HEK293 (cell line): ENCODE data around the gene SHROOM3.
"Not testable (repeated sequence)": the region's sequence is repeated elsewhere in the genome, so short reads cannot be mapped to it uniquely, and the experiment has no call there.

Experiments
- CTCF ChIA-PET: fragments of 350-600 bp; formaldehyde crosslinking; extraction: SDS; loops from one replicate; lab custom pipeline; 2021; ENCODE audit warnings: antibody characterized with exemption; lab: Yijun Ruan, JAX
- POLR2A ChIA-PET: fragments of 300-600 bp; formaldehyde crosslinking; extraction: SDS; loops from one replicate; lab custom pipeline; 2020; ENCODE audit warnings: antibody characterized with exemption, inconsistent platforms; lab: Yijun Ruan, JAX
- H3K27ac ChIP-seq: fragments of 200-500 bp; sonication (Bioruptor generic); 2 replicates; pipeline ENCODE4 v1.5.1; 2014; ENCODE audit warnings: low read depth, low read length, control low read depth, inconsistent platforms; ENCODE audit errors: extremely low read depth
- H3K36me3 ChIP-seq, 2 experiments: fragments of 200-500 bp in 1 of 2; sonication (Bioruptor generic) in 1 of 2; 1 replicate in 1 of 2; 2 replicates in 1 of 2; pipeline ENCODE4 v1.5.1; 2014 to 2017; ENCODE audit warnings: inconsistent platforms in 2 of 2, low read length in 2 of 2; ENCODE audit not compliant: control insufficient read depth in 2 of 2, insufficient read depth in 1 of 2
- H3K4me1 ChIP-seq: fragments of 200-500 bp; sonication (Bioruptor generic); 2 replicates; pipeline ENCODE4 v1.5.1; 2014; ENCODE audit warnings: mild to moderate bottlenecking, low read length, inconsistent platforms; ENCODE audit not compliant: control insufficient read depth, insufficient read depth
- H3K4me3 ChIP-seq: 2 replicates; pipeline ENCODE4 v1.5.1; 2011; ENCODE audit warnings: low read depth, mild to moderate bottlenecking, control low read depth, low read length, moderate library complexity
- H3K9me3 ChIP-seq: fragments of 200-500 bp; sonication (Bioruptor generic); 2 replicates; pipeline ENCODE4 v1.5.1; 2014; ENCODE audit warnings: low read depth, low read length, inconsistent platforms; ENCODE audit not compliant: control insufficient read depth, insufficient read depth
- BCL11B ChIP-seq: fragments of 450-650 bp; formaldehyde crosslinking; IDR thresholded peaks from 2 replicates; pipeline ENCODE4 v1.5.1; 2016; ENCODE audit warnings: low read depth, missing biosample characterization, missing genetic modification characterization
- IKZF3 ChIP-seq: fragments of 450-650 bp; IDR thresholded peaks from 2 replicates; pipeline ENCODE4 v1.5.0; 2018; ENCODE audit warnings: missing biosample characterization, mild to moderate bottlenecking, missing genetic modification characterization, moderate library complexity
- KLF10 ChIP-seq: fragments of 450-650 bp; IDR thresholded peaks from 2 replicates; pipeline ENCODE4 v1.5.1; 2018; ENCODE audit warnings: missing biosample characterization, mild to moderate bottlenecking, missing genetic modification characterization
- KLF7 ChIP-seq: fragments of 450-650 bp; formaldehyde crosslinking; IDR thresholded peaks from 2 replicates; pipeline ENCODE4 v1.5.1; 2016; ENCODE audit warnings: missing biosample characterization, missing genetic modification characterization, borderline replicate concordance
- MZF1 ChIP-seq: fragments of 450-650 bp; formaldehyde crosslinking; IDR thresholded peaks from 2 replicates; pipeline ENCODE4 v1.5.1; 2017; ENCODE audit warnings: missing biosample characterization, missing genetic modification characterization, borderline replicate concordance
- OVOL3 ChIP-seq: fragments of 450-650 bp; formaldehyde crosslinking; IDR thresholded peaks from 2 replicates; pipeline ENCODE4 v1.5.1; 2016; ENCODE audit warnings: missing biosample characterization, missing genetic modification characterization
- ZBTB44 ChIP-seq: fragments of 450-650 bp; IDR thresholded peaks from 2 replicates; pipeline ENCODE4 v1.5.1; 2018; ENCODE audit warnings: missing biosample characterization, mild to moderate bottlenecking, missing genetic modification characterization
- ZFP3 ChIP-seq: fragments of 450-650 bp; formaldehyde crosslinking; IDR thresholded peaks from 2 replicates; pipeline ENCODE4 v1.5.1; 2016; ENCODE audit warnings: low read depth, missing biosample characterization, missing genetic modification characterization
- ZNF121 ChIP-seq: fragments of 450-650 bp; formaldehyde crosslinking; IDR thresholded peaks from 2 replicates; pipeline ENCODE4 v1.5.1; 2016; ENCODE audit warnings: missing biosample characterization, missing genetic modification characterization
- ZNF248 ChIP-seq: fragments of 450-650 bp; formaldehyde crosslinking; IDR thresholded peaks from 2 replicates; pipeline ENCODE4 v1.5.1; 2017; ENCODE audit warnings: missing biosample characterization, missing genetic modification characterization
- ZNF292 ChIP-seq: fragments of 450-650 bp; formaldehyde crosslinking; IDR thresholded peaks from 2 replicates; pipeline ENCODE4 v1.5.1; 2016; ENCODE audit warnings: low read depth, missing biosample characterization, missing genetic modification characterization, borderline replicate concordance
- ZNF341 ChIP-seq: fragments of 450-650 bp; formaldehyde crosslinking; IDR thresholded peaks from 2 replicates; pipeline ENCODE4; 2016; ENCODE audit warnings: low read depth, missing biosample characterization, missing genetic modification characterization
- ZNF449 ChIP-seq: fragments of 450-650 bp; formaldehyde crosslinking; IDR thresholded peaks from 2 replicates; pipeline ENCODE4 v1.5.1; 2017; ENCODE audit warnings: missing biosample characterization, mild to moderate bottlenecking, missing genetic modification characterization, moderate library complexity
- ZNF521 ChIP-seq: fragments of 450-650 bp; formaldehyde crosslinking; IDR thresholded peaks from 2 replicates; pipeline ENCODE4 v1.5.1; 2017; ENCODE audit warnings: missing biosample characterization, mild to moderate bottlenecking, missing genetic modification characterization
- ZNF555 ChIP-seq: fragments of 450-650 bp; formaldehyde crosslinking; conservative IDR thresholded peaks from 2 replicates; pipeline ENCODE4 v1.5.1; 2017; ENCODE audit warnings: missing biosample characterization, mild to moderate bottlenecking, missing genetic modification characterization, inconsistent platforms
- ZSCAN30 ChIP-seq: fragments of 450-650 bp; IDR thresholded peaks from 2 replicates; pipeline ENCODE4 v1.5.1; 2018; ENCODE audit warnings: missing biosample characterization, mild to moderate bottlenecking, missing genetic modification characterization, moderate library complexity

The SHROOM3 gene

GRCh38 chr4:76449362-76449767 is 14.3 kb downstream of the SHROOM3 start (continued):
- TF ChIP-seq ZFP3 (tag by site-specific recombination) (no peak), KLF7 (no peak)

GRCh38 chr4:76449833-76450232 is 14.8 kb downstream of the SHROOM3 start:
- ChIA-PET POLR2A (no interaction called here), CTCF (interaction anchor here (0.6 kb wide), 1 partner anchor 10 kb away, joined by 4 read pairs; no protein-coding TSS in a partner anchor)
- H3K4me1 ChIP-seq, result no peaks in the 10 kb centered on the region
- no peak overlapping the region for H3K4me3 ChIP-seq
- no peaks in the 10 kb centered on the region for H3K36me3 ChIP-seq
- TF ChIP-seq ZNF248, result no peak
- no peak for TF ChIP-seq ZNF292 (tag by site-specific recombination)
- TF ChIP-seq ZSCAN30 (tag by site-specific recombination), result no peak
- no peak for TF ChIP-seq OVOL3
- no peak overlapping the region for H3K27ac ChIP-seq
- no peaks in the 10 kb centered on the region for H3K9me3 ChIP-seq

- no peaks in the 10 kb centered on the region for H3K4me1 ChIP-seq
- no peak for TF ChIP-seq ZNF555 (tag by site-specific recombination)
- TF ChIP-seq ZNF121 (tag by site-specific recombination), result peak; percentile 80
- H3K4me3 ChIP-seq, result no peak overlapping the region
- H3K36me3 ChIP-seq, result no peaks in the 10 kb centered on the region
- ChIA-PET POLR2A (no interaction called here), CTCF (interaction anchor here (0.6 kb wide), 1 partner anchor 725 kb away, joined by 5 read pairs; no protein-coding TSS in a partner anchor)
- no peaks in the 10 kb centered on the region for H3K9me3 ChIP-seq
- H3K27ac ChIP-seq, result no peak overlapping the region
These were observed 18.2 kb downstream of the SHROOM3 start for GRCh38 chr4:76453232-76453631.

GRCh38 chr4:76454073-76454472 is 19.0 kb downstream of the SHROOM3 start:
- POLR2A ChIA-PET, H3K27ac ChIP-seq, H3K9me3 ChIP-seq, H3K4me1 ChIP-seq, H3K4me3 ChIP-seq, CTCF ChIA-PET, H3K36me3 ChIP-seq: not testable (repeated sequence)

- no peak overlapping the region for H3K4me3 ChIP-seq
- no peak for TF ChIP-seq ZNF341
- TF ChIP-seq ZNF449 (tag by site-specific recombination), result no peak
- TF ChIP-seq BCL11B (tag by site-specific recombination), result no peak
- TF ChIP-seq MZF1 (tag by site-specific recombination), result no peak
- no peak for TF ChIP-seq ZNF521
- no peak for TF ChIP-seq ZBTB44 (tag by site-specific recombination)
- no peak for TF ChIP-seq IKZF3 (tag by site-specific recombination)
- no peak for TF ChIP-seq KLF10 (tag by site-specific recombination)
- TF ChIP-seq, all 188 proteins: peak for 0
- ChIA-PET POLR2A (interaction anchor here (0.7 kb wide), 1 partner anchor 10 kb away, joined by 3 read pairs; no protein-coding TSS in a partner anchor), CTCF (no interaction called here)
- Histone ChIP-seq H3K4me1 (no peaks in the 10 kb centered on the region), H3K27ac (no peak overlapping the region), H3K9me3 (no peaks in the 10 kb centered on the region), H3K36me3 (no peaks in the 10 kb centered on the region)
These were observed 22.9 kb downstream of the SHROOM3 start for GRCh38 chr4:76457885-76458284.
